GM21526 (cell line): ENCODE data around the gene BLACAT1.

Experiments used
- ATAC-seq: cut with Tn5 transposase; IDR thresholded peaks from one replicate; pipeline ENCODE4 v1.9.1; 2021; ENCODE audit warnings: moderate library complexity; ENCODE audit not compliant: unreplicated experiment, low FRiP score

BLACAT1 gene

DNA sequence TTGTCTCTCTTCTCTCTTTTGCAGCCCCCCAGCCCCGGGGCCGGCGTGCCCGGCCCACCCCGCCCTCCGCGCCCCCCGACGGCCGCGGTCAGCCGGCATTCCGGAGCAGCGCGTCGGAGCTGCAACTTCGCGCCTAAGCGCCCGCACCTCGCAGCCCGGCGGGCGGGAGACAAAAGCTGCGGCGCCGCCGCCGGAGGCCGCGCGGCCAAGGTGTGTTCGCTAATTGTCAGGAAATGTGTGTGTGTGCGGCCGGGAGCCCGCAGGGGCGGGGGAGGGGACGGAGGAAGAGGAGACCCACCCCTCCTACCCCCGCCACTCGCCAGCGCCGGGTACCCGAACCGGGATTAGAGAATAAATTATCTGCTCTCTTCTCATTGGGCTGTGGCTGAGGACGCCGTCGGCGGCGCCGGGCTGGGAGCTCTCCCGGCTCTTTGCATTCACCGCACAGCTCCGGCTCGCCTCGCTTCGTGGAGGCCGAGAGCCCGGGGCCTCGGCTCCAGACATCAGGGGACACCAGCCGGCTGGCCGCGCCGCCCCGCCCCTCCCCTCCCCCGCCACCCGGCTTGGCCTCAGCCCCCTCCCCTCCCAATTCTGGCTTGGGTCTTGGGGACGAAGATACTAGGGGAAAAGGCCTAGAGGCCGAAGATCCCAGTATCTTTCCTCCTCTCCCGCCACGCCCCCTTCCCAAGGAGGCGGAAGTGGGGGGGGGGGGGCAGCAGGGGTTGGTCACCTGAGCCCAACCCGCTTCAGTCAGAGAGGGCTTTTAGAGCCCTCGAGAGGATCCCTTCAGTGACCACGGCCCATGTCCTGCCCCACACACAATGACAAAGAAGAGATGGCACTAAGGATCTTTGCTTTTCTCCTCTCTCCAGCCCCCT, 1.3 kb upstream of the BLACAT1 start:
- ATAC-seq = no peak

DNA sequence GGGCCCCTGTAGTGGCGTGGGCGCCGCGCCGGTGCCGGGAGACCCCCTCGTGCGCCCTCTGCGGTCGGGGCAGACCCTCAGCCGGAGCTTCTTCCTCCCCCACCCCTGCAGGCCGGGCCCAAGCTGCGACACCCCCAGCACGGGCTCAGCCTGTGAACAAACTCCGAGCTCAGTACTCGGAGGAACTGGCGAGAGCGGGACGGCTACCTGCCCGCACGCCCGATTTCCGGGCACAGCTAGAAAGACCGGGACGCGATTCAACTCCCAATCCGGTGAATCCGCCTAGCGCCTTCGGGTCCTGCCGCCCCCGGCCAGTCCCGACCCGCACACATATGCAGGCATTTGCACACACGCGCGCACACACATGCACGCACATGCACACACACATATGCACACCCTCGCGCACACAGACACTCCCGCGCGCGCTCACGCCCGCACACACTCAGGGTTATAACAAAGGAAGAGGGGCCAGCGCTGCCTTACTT, 580 bp upstream of the BLACAT1 start:
- ATAC-seq = no peak

DNA sequence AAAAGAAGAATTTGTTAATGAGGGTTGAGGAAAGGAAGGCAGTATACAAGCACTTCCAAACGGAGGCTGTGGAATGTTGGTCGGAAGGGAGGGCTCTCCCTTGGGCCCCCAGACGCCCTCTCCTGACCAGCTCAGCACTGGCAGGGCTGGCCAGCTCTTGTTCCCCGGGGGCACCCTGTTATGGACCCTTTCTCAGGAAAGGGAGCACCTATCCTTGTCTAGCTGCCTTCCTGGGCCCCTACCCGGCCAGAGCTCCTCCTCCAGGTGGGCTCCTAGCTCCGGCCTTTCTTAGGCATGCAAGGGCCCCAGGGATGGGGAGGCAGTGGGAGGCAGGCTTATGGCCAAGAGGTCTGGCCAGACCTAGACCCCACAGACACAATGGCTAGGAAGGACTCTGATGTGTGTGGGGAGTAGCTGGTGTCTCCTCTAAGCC, 926 bp downstream of the BLACAT1 start:
- no peak for ATAC-seq

DNA sequence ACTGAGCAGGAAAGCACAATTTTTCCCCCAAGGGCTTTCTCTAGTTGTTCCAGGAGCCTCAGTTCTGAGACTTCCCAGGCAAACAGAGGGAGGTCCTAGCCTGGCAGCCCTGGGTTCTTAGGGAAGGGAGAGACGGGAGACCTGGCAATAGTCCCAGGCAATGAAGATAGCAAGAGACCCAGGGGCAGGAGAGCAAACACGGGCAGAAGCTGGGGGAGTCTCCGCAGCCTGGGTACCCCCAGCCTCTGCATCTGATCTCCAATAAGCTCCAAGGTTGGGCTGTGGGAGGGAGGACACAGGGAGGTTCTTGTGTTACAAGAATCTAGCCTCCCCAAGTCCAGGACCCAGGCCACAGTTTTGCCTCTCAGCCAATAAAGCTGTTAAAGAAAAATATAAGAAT, 2.4 kb downstream of the BLACAT1 start:
- no peak for ATAC-seq

GRCh38 chr1:205452933-205453332, 2.9 kb downstream of the BLACAT1 start:
- no peak for ATAC-seq

DNA sequence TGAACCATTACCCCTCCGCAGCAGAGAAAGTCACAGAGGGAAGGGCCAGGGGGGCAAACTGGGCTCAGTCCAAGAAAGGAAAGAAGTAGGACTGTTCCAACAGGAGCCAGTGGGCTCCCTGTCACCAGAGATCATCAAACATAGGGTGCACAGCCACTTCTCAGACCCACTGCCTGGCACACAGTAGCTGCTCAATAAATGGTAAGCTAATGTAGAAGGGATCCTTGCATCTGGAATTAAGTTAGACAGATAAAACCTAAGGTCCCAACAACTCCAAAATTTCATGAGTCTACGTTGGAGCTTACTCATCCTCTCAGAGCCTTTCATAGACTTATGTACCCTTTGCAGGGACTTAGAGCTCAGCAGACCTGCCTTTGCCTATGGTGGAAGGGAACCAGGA, 3.5 kb downstream of the BLACAT1 start:
- no peak for ATAC-seq

GRCh38 chr1:205451759-205452164, 4.1 kb downstream of the BLACAT1 start:
- no peak for ATAC-seq

- ATAC-seq = no peak
Observed at GRCh38 chr1:205451202-205451601, 4.6 kb downstream of the BLACAT1 start.

GRCh38 chr1:205450448-205450847, 5.4 kb downstream of the BLACAT1 start:
- no peak for ATAC-seq

- ATAC-seq = no peak
Observed at GRCh38 chr1:205449750-205450443, 5.9 kb downstream of the BLACAT1 start.

- no peak for ATAC-seq
Observed at GRCh38 chr1:205449254-205449749, 6.5 kb downstream of the BLACAT1 start.

DNA sequence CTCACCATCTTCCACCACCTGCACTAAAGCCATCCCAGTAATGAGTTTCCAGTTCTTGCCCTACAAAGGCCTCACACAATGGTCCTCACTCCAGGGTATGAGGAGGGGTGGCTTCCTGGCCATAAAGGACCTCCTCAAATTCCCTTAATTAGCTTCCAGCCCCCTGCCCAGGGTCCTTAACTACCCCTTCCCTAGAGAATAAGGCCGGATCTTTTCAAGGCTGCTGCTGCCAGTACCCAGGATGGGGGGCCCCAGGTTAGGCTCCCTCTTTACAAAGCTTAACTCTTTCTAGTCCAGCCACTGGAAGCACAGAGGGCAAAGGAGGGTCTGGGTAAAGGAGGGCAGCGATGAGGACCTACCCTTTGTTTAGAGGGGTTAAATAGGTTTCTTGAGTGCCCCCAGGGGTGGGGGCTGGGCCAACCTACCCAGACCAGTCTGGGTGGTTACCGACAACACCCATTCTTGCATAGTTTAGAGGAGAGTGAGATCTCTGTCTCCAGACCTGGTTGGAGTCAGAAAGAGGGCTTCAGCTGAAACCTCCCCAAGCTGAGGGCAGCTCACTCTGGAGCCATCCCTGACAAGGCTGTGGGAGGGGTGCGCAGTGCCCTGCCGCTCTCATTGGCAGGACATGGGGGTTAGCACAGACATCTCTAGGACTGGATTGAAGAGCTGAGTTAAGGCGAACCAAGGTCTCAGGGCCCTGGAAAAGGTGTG, 7.1 kb downstream of the BLACAT1 start:
- ATAC-seq = no peak

GRCh38 chr1:205447457-205448341, 8.1 kb downstream of the BLACAT1 start:
- ATAC-seq = no peak

- ATAC-seq = no peak
Observed at GRCh38 chr1:205446828-205447227, 9.0 kb downstream of the BLACAT1 start.

DNA sequence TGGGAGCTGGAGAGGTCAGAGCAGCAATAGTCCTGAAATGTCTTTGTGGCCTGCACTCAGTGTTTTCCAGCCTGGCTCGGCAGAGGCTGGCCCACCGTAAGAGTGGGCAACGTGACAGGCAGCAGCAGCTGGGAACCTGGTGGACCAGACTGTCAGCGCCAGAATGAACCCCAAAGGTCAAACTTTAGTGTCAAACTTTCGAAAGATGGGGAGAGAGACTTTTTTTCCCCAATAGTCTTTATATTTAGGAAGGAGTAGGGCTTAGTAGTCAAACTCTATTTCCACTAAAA, 10.3 kb downstream of the BLACAT1 start:
- ATAC-seq = no peak

- ATAC-seq = no peak
Observed at GRCh38 chr1:205444931-205445645, 10.8 kb downstream of the BLACAT1 start.

DNA sequence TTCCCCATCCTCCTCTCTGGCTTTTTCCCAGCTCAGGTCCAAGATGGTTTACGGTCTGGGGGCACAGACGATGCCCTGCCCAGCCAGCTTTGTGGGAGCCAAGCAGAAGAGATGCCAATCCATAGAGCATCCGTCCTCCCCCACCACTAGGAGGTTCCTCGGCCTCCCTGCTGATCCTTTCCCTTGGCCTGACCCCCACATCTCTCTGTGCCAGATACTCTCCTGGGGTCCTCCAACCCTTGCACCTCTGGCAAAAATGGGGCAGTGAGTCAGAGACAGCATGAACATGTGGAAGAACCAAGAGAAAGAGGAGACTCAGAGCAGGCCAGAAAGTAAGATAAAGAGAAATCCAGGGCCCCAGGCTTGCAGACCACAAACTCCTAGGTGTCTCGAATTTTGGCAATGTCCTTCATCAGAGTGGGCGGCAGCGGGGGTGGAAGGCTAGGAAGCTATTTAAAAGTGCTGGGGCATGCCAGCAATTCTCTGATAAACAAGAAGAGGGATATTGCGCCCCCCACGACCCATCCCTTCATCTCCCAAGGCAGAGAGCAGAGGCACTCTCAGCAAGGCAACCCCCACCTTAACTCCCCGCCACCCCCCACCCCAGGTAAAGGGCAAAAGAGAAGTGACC, 11.4 kb downstream of the BLACAT1 start:
- no peak for ATAC-seq

- ATAC-seq = no peak
Observed at GRCh38 chr1:205443585-205444299, 12.1 kb downstream of the BLACAT1 start.
